ENCODE measurements around the gene LRRC8C.
"Not testable (repeated sequence)": the region's sequence is repeated elsewhere in the genome, so short reads cannot be mapped to it uniquely, and the experiment has no call there.

LRRC8C gene

DNA sequence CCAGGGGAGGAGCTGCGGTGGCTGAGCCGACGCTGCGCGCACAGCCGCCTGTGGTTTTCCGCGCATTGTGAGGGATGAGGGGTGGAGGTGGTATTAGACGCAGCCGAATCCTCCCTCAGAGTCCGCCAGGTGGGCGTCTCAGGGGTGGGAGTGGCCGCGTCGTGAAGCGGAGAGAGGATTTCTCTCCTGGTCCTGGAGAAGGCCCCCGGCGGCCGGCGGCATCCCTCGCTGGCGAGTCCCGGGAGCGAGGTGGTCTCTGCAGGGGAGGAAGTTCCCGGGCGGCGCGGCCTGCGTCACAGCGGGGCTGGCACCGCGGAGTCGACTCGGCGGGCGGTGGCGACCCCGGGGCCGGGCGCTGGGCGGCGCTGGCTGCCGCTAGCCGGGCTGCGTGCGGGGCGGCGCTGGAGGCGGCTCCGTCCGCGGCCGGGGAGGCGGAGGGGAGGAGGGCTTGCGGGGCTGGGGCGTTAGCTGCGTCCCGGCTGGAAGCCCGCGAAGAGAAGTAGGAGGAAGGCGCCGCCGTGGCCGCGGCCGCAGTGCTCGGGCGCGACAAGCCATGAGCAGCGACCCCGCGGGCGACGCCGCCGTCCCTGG, at the start of gene LRRC8C:
Gene LRRC8C, plus strand, starts transcription at position 464 of the 591 bp plus-strand sequence. CDS start 53,354 bp downstream, outside the sequence.
- peak; percentile 88 for DNase-seq

DNA sequence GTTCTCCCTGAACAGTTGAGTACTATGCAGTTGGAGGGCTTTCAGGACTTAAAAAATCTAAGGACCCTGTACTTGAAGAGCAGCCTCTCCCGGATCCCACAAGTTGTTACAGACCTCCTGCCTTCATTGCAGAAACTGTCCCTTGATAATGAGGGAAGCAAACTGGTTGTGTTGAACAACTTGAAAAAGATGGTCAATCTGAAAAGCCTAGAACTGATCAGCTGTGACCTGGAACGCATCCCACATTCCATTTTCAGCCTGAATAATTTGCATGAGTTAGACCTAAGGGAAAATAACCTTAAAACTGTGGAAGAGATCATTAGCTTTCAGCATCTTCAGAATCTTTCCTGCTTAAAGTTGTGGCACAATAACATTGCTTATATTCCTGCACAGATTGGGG, 48.7 kb upstream of the LRRC8C start:
- no peak for DNase-seq

DNA sequence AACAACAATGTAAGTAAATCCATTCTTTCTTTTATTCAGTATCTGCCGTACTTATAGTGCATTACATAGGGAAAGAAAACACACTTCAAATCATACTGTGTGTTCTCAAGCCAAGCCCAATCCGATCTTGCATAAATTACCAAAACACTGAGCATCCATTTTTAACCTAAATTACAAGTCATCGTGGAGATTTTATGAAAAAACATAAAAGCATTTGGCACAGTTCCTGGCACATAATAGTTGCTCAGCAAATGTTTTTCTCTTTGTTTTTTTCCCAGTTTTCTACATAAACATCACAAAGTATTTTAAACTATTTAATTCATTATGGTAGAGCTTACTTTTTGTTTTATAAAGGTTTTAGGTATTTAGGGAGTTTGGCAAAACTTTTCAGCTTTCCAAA, 48.1 kb upstream of the LRRC8C start:
- DNase-seq = no peak

DNA sequence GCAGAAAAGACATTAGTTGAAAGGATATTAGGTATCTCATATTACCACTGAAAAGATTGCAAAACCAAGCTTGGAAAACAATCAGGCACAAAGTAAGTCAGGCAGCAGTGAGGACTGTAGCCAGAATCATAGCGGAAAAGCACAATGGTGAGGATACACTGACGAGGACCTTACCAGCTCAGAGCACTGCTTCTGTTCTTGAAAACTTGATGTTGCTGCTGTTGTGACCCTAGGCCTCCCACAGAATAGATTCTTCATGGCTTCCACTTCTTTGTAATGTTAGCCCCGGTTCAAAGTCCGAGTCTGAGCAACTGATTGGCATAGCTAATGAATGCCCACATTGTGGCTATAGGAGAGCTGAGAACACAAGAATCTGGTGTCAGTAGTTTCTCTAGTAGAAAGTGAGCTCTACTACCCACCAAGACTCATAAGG, 45.2 kb upstream of the LRRC8C start:
- DNase-seq = no peak

GRCh38 chr1:89588480-89588879, 44.4 kb upstream of the LRRC8C start:
- no peak for DNase-seq

DNA sequence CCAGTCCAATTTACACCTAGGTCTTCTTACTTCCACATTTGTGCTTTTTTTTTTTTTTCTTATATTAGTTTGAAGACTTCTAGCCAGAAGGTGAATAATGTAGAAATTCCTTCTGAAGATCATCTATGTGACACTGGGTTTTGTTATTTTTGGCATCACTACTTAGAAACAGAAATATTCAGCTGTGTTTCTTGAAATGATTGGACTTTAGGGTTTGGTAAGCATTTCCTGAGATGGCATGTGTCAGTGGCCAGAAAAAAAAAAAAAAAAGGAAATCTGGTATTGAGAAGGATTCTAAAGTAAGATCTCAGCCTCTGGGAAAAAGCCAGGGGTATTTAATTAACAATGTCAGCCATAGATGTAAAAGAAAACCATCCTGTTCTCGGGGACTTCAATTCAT, 43.4 kb upstream of the LRRC8C start:
- no peak for DNase-seq

- no peak for DNase-seq
These were observed 42.4 kb upstream of the LRRC8C start for GRCh38 chr1:89590341-89591080.

DNA sequence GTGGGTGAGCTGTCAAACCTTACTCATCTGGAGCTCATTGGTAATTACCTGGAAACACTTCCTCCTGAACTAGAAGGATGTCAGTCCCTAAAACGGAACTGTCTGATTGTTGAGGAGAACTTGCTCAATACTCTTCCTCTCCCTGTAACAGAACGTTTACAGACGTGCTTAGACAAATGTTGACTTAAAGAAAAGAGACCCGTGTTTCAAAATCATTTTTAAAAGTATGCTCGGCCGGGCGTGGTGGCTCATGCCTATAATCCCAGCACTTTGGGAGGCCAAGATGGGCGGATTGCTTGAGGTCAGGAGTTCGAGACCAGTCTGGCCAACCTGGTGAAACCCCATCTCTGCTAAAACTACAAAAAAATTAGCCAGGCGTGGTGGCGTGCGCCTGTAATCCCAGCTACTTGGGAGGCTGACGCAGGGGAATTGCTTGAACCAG, 40.0 kb upstream of the LRRC8C start:
- not testable (repeated sequence) for DNase-seq

- no peak for DNase-seq
These were observed 38.7 kb upstream of the LRRC8C start for GRCh38 chr1:89594096-89594740.

- DNase-seq = no peak
These were observed 36.2 kb upstream of the LRRC8C start for GRCh38 chr1:89596698-89597097.

DNA sequence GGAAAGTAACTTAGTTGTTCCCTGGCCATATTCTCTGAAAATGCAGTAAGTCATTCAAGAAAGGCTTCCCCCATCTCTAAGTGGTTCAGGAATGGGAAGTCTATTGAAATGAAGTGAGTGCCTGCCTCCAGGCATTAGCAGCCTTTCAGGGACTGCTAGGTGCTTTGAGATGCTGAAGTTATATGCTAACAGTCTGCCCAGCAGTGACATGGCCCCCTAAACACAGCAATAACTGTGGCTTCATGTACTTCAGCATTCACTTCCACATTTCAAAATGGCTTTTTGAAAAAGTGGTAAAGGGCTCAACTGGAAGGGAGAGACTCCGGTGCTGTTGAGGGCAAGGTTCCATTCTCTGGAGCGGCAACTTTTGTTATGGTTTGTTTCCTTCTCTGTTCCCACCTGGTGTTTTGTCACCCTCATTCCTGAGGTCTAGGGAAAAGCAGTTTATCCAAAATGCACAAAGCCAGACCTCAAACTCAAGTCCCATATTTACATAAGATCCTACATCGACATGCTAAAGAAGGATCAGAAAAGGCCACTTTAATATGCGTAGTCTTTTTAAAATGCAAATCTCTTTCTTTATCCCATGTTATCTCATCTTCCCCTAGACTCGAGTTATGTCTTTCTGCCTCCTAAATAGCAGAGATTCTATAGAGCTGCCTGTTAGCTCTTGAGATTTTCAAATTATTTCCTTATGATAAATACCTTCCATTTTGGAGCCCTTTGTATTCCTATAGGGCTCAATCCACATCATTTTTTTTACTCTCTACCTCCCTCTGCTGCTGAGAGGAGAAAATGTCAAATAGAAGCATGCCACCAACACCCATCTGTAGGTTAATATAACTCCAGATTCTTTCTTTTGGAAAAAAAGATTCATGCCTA, 34.2 kb upstream of the LRRC8C start:
- DNase-seq = no peak

DNA sequence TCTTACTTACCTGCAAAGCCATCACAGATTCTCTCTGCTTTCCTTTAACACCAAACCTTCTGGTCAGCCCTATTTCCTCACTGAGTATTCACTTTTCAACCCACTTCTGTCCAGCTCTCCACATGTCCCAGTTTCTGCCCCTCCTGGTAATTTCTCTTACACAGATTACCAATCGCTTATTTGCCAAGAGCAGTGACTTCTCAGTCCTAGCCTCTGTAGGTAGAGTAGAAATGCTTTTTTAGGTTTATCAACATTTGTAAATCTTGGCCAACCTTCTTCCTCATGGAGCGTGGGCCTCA, 33.6 kb upstream of the LRRC8C start:
- DNase-seq = no peak

GRCh38 chr1:89600451-89601224, 32.3 kb upstream of the LRRC8C start:
- DNase-seq = no peak

DNA sequence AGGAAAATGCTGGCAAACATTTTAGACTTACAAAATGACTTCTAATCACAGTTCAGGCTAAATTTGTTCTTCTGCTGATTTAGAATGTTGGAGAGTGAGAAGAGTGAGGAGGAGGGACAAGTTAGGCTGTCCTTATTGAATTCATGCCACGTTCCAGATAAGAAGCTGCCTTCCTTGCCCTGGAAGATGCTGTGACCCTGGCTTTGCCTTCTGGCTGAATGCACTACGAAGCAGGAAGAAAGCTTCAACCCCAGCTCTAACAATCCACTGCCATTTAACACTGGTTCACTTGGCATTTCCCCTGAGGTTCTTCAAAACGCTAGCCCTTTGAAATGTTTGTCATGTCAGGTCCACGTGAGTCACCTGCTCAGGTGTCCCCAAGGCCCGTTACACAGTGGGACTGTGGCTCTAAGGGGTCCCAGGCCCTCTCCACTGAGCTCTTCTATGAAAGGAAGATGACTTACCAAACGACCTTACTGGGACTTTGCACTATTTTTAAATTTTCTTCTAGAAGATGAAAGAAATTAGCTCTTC, 30.0 kb upstream of the LRRC8C start:
- peak; percentile 29 for DNase-seq

- DNase-seq = peak; percentile 31
These were observed 29.1 kb upstream of the LRRC8C start for GRCh38 chr1:89603651-89604413.

DNA sequence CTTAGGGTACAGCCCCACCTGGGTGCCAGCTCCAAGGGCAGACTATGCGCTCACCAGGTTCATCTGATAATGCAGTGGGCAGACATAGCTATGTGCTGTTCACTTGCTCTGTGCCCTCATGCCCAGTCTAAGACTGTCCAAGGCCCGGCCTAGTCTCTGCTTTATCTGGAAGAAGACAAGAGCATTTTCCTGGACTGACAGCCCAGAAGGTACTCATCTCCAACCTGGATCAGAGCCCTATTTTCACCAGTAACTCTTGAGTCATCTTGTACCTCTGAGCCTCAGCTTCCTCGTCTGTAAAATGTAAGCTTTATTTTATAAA, 28.5 kb upstream of the LRRC8C start:
- no peak for DNase-seq

DNA sequence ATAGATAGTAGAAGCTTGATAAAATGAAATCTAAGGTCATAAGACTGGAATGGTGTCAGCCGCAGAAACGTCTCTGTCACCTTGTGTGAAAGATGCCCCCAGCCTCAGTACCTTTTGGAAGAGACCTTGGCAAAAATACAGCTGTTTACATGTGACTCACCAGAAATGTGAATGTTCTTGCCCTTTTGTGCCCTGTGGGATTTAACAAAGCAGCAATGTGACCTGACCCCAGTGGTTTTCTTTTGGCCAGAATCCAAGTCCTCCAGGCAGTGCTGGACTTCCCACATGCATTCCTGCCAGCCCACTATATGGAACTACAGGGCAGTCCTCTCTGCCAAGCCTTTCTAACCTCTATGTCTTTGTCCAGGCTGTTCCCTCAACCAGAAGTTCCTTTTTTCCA, 27.2 kb upstream of the LRRC8C start:
- no peak for DNase-seq

DNA sequence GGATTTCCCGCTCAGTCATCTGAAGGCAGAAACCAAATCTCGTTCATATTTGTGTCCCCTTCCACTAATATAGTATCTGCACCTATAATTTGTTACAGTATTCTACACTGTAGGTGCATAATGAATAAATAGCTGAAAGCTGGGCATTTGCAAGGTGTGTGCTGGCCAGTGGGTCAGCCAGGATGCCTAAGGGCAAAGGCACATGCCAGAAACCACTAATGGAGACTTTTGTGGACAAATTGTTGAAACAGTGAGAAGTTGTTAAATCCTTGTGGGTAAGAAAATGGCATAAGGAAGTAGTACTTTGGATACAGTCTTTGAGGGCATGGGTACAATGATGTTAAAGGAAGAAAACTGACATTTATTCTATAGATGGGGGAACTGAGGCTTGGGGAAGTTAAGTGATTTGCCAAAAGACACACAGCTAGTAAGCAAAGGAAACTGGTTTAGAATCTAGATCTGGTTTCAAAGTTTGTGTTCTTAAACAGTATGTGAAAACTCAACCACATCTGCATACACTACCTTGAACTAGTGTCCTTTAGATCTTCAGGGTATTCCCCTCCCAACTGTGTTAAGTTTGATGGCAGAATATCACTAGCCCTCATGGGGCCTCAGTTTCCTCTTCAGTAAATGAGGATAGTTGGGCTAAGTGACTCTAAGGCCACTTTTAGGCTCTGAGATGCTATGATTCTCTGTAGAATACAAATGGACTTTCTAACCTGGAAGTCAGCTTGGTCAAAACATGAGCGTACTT, 26.5 kb upstream of the LRRC8C start:
- no peak for DNase-seq

GRCh38 chr1:89607156-89607555, 25.8 kb upstream of the LRRC8C start:
- DNase-seq = peak; percentile 65

DNA sequence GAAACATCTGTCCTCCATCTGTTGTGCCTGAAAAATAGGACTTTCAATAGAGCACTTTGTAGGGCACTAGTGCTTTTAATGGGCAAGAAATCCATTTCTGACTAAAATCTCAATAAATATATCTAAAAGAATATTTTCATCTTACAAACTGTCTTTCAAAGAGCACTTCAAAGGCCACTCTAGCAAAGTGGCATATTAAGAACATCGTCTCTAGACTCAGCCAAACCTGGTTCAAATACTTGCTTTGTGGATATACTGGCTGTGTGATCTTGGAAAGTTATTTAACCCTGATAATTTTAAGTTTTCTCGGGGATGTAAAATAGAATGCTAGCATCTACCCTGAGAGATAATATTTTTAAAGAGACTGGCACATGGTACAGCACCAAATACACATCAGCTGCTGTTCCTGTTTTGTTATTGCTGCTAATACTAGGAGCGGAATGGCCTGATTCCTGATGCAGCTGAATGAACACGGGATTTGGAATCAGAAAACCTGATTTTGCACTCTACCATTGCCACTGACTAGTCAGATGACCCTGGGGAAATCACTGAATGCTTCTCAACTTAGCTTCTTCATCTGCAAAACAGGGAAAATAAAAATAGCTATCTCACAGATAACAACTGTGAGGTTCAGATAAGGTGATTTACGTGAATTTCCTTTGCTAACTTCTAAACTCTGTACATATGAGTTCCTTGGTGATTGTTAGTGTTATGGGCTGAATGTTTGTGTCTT, 25.2 kb upstream of the LRRC8C start:
- DNase-seq = no peak

All from CD4-positive, alpha-beta T cell treated with Interleukin-6 for 4 hours (primary cell).